ENCODE results near the gene MAP3K13. TPM values are rescaled to one million over a fixed set of nuclear protein-coding genes. Genes with fewer than 3 reads are reported as not detected.
"Not testable (repeated sequence)": the region's sequence is repeated elsewhere in the genome, so short reads cannot be mapped to it uniquely, and the experiment has no call there.

The MAP3K13 gene
- total RNA-seq, 2 donors from 2014 or later, result 20.4 to 21.1 TPM

- Histone ChIP-seq H3K27ac (ENCODE audit: low read depth, low read length) (no peak overlapping the region), H3K36me3 (ENCODE audit: control insufficient read depth, insufficient read depth, low read length) (no peaks in the 10 kb centered on the region), H3K4me3 (ENCODE audit: low read length) (no peak overlapping the region), H3K9ac (ENCODE audit: extremely low read depth, low read length, poor library complexity, severe bottlenecking) (no peak overlapping the region), H3K27me3 (ENCODE audit: control insufficient read depth, insufficient read depth, low read length, poor library complexity, severe bottlenecking) (no peaks in the 10 kb centered on the region), H3K4me1 (ENCODE audit: control insufficient read depth, insufficient read depth, low read length) (no peaks in the 10 kb centered on the region), H3K9me3 (ENCODE audit: control insufficient read depth, low read length) (no peaks in the 10 kb centered on the region)
- H3K27ac Mint-ChIP-seq, result no peak overlapping the region
- WGBS, 2 experiments (ENCODE audit: insufficient coverage in 1 of 2, insufficient read length in 1 of 2), result 88 to 95% methylated on average over 1 of the region's 1 CpG
- H3K9me3 Mint-ChIP-seq, result no peaks in the 10 kb centered on the region
- H3K4me3 Mint-ChIP-seq, result no peak overlapping the region
- TF ChIP-seq CTCF (conservative IDR thresholded peaks at IDR 0.05), result no peak
- H3K4me1 Mint-ChIP-seq, result peaks cover 2% of the 10 kb centered on the region
- DNase-seq, result no peak
- H3K36me3 Mint-ChIP-seq (ENCODE audit: low read depth), result no peaks in the 10 kb centered on the region
- no peaks in the 10 kb centered on the region for H3K27me3 Mint-ChIP-seq (ENCODE audit: insufficient read depth)
Observed at GRCh38 chr3:185411133-185411532, 48.2 kb downstream of the MAP3K13 start.

- no peak for DNase-seq
- no peak overlapping the region for H3K27ac Mint-ChIP-seq
- peaks cover 2% of the 10 kb centered on the region for H3K27me3 Mint-ChIP-seq (ENCODE audit: insufficient read depth)
- no peak overlapping the region for H3K9ac ChIP-seq (ENCODE audit: extremely low read depth, low read length, poor library complexity, severe bottlenecking)
- no peaks in the 10 kb centered on the region for H3K4me1 ChIP-seq (ENCODE audit: control insufficient read depth, insufficient read depth, low read length)
- H3K4me3 ChIP-seq (ENCODE audit: low read length), result no peak overlapping the region
- no peaks in the 10 kb centered on the region for H3K9me3 ChIP-seq (ENCODE audit: control insufficient read depth, low read length)
- TF ChIP-seq CTCF (conservative IDR thresholded peaks at IDR 0.05), result no peak
- no peaks in the 10 kb centered on the region for H3K36me3 ChIP-seq (ENCODE audit: control insufficient read depth, insufficient read depth, low read length)
- no peaks in the 10 kb centered on the region for H3K27me3 ChIP-seq (ENCODE audit: control insufficient read depth, insufficient read depth, low read length, poor library complexity, severe bottlenecking)
- H3K36me3 Mint-ChIP-seq (ENCODE audit: low read depth), result no peaks in the 10 kb centered on the region
- H3K4me1 Mint-ChIP-seq, result no peaks in the 10 kb centered on the region
- 93% methylated on average over 2 of the region's 2 CpGs for WGBS, 2 experiments (ENCODE audit: insufficient coverage in 1 of 2, insufficient read length in 1 of 2)
- no peak overlapping the region for H3K4me3 Mint-ChIP-seq
- no peak overlapping the region for H3K27ac ChIP-seq (ENCODE audit: low read depth, low read length)
- no peaks in the 10 kb centered on the region for H3K9me3 Mint-ChIP-seq
Observed at GRCh38 chr3:185416513-185416912, 53.6 kb downstream of the MAP3K13 start.

GRCh38 chr3:185418561-185418977 lies 55.6 kb downstream of the MAP3K13 start:
- not testable (repeated sequence) for H3K4me3 Mint-ChIP-seq; H3K4me1 ChIP-seq (ENCODE audit: control insufficient read depth, insufficient read depth, low read length); H3K36me3 ChIP-seq (ENCODE audit: control insufficient read depth, insufficient read depth, low read length); H3K27me3 ChIP-seq (ENCODE audit: control insufficient read depth, insufficient read depth, low read length, poor library complexity, severe bottlenecking); H3K4me3 ChIP-seq (ENCODE audit: low read length); H3K27ac ChIP-seq (ENCODE audit: low read depth, low read length); H3K27ac Mint-ChIP-seq; H3K27me3 Mint-ChIP-seq (ENCODE audit: insufficient read depth); H3K9ac ChIP-seq (ENCODE audit: extremely low read depth, low read length, poor library complexity, severe bottlenecking); H3K4me1 Mint-ChIP-seq; H3K9me3 ChIP-seq (ENCODE audit: control insufficient read depth, low read length); H3K9me3 Mint-ChIP-seq; DNase-seq; H3K36me3 Mint-ChIP-seq (ENCODE audit: low read depth)
- 94 to 100% methylated on average over 6 to 10 of the region's 11 CpGs for WGBS, 2 experiments (ENCODE audit: insufficient coverage in 1 of 2, insufficient read length in 1 of 2)

- Mint-ChIP-seq H3K4me1 (peaks cover 4% of the 10 kb centered on the region), H3K9me3 (no peaks in the 10 kb centered on the region), H3K4me3 (no peak overlapping the region), H3K27ac (no peak overlapping the region), H3K36me3 (ENCODE audit: low read depth) (no peaks in the 10 kb centered on the region), H3K27me3 (ENCODE audit: insufficient read depth) (peaks cover 2% of the 10 kb centered on the region)
- Histone ChIP-seq H3K9me3 (ENCODE audit: control insufficient read depth, low read length) (no peaks in the 10 kb centered on the region), H3K27ac (ENCODE audit: low read depth, low read length) (no peak overlapping the region), H3K4me3 (ENCODE audit: low read length) (no peak overlapping the region), H3K27me3 (ENCODE audit: control insufficient read depth, insufficient read depth, low read length, poor library complexity, severe bottlenecking) (no peaks in the 10 kb centered on the region), H3K4me1 (ENCODE audit: control insufficient read depth, insufficient read depth, low read length) (no peaks in the 10 kb centered on the region), H3K36me3 (ENCODE audit: control insufficient read depth, insufficient read depth, low read length) (no peaks in the 10 kb centered on the region), H3K9ac (ENCODE audit: extremely low read depth, low read length, poor library complexity, severe bottlenecking) (no peak overlapping the region)
- DNase-seq, result no peak
- WGBS, 2 experiments (ENCODE audit: insufficient coverage in 1 of 2, insufficient read length in 1 of 2), result 95 to 98% methylated on average over 4 to 5 of the region's 5 CpGs
- TF ChIP-seq CTCF (conservative IDR thresholded peaks at IDR 0.05), result no peak
Observed at GRCh38 chr3:185420762-185421161, 57.8 kb downstream of the MAP3K13 start.
